Stimulated activated CD8-positive, alpha-beta memory T cell treated with anti-CD3 and anti-CD28 coated beads, Interleukin-4, amount 100 ng/mL, for 24 hours (primary cell): ENCODE results near the gene GRPEL1.

Experiments used
- DNase-seq: peaks from one replicate; pipeline ENCODE4 v3.0.0-alpha.2; 2020; ENCODE audit warnings: low read depth

GRPEL1 gene

DNA sequence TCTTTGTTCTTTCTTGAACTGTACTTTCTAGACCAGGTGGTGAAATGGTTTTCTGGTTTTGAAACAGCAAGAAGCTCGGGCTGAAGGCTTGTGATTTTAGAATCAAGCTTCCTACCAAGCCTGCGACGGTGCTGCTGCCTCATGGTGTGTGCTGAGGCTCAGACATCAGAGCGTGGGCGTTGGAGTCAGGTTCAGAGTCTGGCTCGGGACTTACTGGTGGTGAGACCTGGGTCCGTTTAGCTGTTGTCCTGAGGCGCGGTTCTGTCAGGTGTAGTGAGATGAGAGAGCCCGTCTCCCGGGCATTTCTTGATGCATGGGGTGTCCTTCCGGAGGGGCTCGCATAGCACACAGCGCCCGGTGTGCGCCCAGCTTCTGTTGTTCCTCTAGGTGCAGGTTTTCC is 44.4 kb downstream of the GRPEL1 start:
- DNase-seq, result no peak

DNA sequence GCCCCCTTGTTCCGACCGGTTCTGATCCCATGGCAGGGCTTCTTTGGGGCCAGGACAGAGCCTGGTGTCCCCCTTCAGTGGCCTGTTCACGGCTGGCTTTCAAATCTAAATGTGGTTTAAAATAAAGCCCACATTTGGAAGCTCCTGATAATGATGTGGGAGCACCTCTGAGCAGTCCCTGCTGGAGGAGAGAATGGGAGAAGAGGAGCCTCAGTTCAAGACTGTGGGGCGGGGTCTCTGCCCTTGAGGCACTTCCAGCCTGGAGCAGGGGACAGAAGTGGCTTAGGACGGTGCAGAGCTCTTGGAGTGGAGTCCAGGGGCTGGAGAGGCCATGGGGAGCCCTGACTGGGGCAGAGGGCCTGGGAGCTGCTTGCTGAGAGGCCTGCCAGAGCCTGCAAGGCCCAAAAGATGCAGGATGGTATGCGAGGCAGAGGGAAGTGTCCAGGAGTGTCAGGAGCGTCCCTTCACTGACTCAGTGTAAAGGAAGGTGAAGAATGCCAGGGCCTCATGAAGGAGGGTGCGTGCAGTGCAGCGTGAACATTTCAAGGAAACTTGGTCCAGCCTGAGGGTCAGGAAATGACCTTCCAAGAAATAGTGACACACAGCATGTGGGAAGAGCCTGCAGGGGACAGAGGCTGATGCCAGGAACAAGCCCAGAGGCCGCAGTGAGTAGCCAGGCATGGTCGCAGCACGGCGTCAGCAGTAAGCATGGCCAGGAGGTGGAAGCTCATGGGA is 45.8 kb downstream of the GRPEL1 start:
- no peak for DNase-seq

DNA sequence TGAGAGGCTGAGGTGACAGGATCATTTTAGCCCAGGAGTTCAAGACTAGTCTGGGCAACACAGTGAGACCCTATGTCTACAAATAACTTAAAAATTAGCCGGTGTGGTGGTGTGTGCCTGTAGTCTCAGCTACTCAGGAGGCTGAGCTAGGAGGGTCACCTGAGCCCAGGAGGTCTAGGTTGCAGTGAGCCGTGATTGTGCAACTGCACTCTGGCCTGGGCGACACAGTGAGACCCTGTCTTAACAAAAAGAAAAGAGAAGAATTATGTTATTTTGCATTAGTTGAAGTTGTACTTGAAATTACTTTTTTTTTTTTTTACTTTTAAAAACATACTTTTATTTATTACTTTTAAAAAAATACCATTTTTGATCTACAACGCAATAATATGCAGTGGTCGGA is 46.5 kb downstream of the GRPEL1 start:
- no peak for DNase-seq

DNA sequence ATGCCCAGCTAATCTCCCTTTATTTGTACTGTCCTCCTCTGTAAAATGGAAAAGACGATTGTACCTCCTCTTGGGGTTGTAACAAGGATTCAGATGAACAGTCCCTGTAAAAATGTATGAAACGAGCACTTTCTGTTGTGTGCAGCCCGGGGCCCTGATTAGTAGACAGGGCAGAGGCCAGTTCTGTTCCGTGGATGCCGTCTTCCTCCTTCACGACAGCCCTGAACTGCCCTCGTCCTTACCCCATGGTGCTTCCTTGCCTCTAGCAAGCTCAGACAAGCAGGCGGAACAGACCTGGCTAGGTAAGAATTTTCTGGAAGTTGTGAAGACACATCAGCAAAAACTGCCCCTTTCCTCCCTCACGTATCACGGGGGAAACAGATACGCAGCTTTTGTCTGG is 47.0 kb downstream of the GRPEL1 start:
- no peak for DNase-seq

DNA sequence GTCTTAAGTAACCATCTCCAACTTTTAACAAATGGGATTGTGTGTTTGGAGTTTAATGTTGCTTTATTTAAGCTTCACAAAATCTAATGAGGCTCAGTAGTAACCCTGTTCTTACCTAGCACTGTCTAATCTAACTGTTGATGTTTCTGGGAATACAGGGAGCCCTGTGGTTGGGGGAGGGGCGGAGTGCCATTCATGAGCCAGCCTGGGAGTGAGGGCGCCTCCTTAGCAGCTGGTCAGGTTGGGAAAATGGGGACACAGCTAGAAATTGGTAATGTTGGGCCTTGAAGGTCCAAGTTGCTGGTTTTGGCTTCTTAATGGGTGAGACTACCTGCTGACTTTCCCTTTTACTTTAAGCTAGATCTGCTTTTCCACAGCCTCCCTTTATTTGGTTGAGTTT is 47.6 kb downstream of the GRPEL1 start:
- no peak for DNase-seq

DNA sequence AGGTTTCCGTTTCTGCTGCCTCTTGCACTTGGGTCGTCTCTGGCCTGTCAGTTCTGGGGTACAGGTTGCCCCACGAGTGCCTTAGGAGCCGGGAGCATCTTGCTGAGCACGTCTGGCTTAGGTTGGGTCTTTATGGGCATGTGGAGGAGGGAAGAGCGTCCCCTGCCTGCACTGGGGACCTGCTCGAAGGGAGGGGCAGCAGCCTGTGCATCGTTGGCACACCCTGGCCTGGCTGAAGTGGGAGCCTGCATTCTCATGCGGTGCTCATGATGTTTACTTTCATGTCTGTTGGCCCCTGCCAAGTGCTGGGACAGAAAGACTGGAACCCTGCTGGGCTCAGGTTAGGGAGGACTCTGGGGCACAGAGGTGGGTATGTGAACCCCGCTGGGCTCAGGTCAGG is 48.5 kb downstream of the GRPEL1 start:
- DNase-seq, result no peak

DNA sequence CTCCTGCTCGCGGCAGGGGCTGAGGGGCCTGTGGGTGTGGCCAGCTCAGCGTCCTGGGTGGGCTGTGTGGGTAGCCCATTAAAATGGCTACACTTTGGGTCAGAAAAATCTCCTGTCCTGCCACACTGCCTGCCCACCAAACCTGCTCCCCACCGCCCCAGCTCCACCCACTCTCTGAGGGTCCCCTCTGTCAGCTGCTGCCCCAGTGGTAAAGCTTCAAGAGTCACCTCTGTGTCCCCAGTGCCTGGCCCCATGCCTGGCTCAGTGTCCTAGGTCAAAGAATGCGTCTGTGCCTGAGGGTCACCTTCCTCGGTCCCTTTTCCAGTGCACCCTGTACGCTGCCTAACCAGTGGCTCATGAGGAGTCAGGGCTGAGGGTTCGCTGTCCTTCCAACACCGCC is 49.6 kb downstream of the GRPEL1 start:
- DNase-seq, result no peak

DNA sequence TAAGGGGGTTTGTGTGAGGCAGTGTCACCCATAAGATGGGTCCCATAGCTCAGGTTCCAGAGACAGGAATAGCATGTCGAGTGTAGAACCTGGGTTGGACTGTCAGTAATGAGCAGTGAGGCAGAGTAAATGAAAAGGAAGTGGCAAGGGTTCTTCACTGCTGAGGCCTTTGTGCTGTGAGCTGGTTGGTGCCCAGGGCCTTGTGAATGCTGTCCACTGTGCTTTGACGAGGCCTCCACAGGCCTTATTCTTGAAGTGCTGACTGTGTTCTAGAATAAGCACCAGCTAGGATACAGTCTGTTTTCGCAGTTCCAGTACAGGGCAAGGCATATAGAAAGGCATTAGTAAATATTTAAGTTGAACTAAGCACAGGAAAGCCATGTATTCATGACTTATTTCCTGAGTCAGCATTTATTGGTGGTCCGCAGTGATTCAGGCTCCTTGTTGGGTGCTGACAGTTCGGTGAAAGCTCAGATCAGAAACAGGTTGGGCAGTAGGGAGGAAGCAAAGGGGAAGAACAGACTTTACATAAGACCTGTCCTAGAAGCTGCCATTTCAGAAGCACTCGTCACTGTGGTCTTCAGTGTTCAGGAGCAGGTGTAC is 50.3 kb downstream of the GRPEL1 start:
- no peak for DNase-seq

DNA sequence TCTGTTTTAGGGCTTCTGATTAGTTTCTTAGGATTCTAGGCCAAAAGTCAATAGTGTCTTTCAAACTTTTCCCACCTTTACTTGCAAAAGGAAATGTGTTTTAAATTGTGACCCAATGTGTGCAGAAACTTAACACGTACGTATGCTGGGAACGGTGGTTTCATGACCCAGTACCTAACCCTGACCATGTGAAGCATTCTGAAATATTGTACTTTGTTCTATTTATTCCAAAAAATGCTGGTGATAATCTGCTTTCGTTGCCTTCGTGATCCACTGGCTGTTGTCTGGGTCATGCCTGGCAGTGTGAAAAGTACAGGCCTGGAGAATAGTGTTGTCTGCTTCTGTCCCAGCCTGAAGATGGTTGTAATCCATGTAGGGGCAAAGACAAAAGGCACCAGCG is 51.4 kb downstream of the GRPEL1 start:
- no peak for DNase-seq

DNA sequence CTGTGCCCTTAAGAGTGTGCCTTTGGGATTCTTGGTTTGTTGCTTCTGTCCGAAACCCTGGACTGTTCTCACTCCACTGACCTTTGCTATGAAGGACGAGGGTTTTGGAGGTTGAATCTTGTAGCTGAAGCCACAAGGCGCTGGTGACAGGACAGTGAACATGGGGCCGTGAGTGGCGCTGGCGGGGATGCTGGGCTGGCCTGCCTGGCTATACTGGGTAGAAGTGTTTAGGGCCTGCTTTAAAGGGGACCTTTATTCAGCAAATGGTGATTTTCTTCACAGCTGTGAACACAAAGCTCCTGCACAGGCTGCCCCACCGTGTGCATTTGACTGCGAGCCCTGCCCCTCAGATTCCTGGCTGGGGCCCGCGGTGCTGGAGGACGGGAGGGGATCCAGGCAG is 51.8 kb downstream of the GRPEL1 start:
- DNase-seq, result no peak

DNA sequence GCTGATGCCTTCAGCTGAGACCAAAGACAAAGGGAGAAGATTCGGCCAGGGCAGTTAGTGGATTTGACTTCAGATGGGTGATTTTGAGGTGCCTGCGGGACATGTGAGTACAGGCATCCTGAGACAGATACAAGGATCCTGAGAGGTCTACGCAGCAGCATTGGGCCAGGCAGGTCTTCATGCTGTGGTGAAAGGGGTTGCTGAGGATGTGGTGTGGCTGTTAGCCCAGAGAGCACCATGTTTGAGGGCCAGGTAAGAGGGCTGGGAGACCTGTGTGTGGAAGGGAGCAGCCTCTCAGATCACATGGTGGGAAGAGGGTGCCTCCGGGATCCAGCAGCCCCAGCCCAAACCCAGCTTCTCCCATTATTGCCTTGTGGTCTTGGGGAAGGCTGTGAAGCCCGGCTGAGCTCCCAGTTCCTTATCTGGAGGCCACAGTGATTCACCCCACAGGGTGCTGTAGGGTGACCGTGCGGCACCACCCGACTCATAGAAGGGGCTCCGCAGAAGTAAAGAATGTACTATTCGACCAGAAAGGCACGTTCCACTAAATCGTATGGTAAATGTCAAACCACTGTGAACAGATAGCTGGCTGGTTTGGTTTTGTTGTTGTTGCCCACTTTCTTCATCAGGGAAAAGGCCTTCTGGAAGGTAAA is 52.4 kb downstream of the GRPEL1 start:
- DNase-seq, result no peak

DNA sequence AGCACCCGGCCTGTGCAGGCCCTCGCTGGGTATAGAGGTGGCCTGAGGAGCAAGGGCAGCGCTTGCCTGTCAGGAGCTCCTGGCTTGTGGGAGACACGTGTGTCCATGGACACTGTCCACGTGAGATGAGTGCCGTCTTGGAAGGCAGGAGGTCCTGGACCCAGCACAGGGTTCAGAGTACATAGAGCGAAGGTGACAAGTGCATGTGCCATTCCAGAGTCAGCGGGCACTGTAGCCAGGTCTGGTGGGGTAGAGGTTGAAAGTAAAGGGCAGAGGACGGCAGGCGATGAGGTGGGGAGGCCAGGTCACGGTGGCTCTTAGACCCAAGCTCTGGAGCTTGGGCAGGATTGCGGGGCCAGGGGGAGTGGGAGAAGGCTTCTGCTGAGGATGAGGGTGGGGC is 53.0 kb downstream of the GRPEL1 start:
- DNase-seq, result no peak

DNA sequence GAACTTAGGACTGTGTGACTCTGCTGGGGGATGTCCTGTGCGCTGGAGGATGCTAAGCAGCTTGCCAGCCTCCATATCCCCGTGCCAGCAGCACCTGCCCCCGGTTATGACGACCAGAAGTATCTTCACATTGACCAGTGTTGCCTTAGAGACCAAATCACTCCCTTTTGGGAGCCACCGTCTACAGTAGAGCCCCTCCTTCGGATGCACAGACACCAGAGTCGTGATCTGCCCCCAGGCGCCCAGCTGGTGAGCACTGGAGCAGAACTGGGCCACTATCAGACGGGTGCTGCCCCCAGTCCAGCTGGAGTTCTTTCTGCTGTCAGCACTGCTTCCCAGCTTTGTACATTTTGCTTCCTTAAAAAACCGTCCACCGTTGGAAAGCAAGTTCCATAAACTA is 54.7 kb downstream of the GRPEL1 start:
- no peak for DNase-seq

DNA sequence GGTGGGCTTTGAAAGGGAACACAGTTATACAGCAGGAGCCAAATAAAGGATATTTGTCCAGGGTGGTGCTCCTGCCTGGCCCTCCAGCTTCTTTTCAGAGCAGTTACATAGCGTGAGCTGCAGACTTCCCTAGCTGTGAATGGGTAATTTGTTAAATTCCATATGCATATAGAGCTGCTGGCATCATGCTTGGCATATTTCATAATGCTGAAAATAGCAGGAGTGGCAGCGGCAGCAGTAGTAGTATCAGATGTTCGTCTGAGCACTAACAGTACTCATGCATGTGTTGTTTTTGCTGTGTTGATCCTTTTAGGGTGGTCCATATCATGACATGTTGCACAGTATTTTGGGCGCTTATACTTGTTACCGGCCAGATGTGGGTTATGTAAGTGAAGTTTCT is 58.3 kb downstream of the GRPEL1 start:
- DNase-seq, result no peak
